GM18909 (cell line): ENCODE results near the gene G6PC3.
A peak's percentile ranks its signal among the peaks of the same experiment; 100 is the strongest.
"Not testable (repeated sequence)": the region's sequence is repeated elsewhere in the genome, so short reads cannot be mapped to it uniquely, and the experiment has no call there.

Experiments used
- ATAC-seq: cut with Tn5 transposase; IDR thresholded peaks from one replicate; pipeline ENCODE4 v1.9.1; 2021; ENCODE audit warnings: mild to moderate bottlenecking; ENCODE audit not compliant: unreplicated experiment, poor library complexity

G6PC3 gene

DNA sequence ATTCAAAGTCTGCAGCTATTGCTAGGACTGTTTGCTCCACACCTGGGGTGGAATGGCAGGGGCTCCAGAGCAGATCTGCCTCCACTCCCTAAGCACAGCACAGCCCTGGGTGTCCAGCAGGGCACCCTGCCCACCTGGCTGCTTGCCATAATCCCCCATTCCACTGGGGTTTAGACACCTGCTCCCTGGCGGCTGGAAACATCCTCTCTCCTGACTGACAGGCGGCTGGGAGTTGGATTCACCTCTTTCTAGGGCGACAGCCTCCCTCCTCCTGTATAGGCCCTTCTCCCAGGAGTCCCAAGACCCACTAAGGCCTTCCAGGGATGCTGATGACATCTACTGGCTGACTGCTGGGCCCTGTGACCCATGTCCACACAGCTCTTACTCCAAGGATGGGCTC, 34.9 kb downstream of the G6PC3 start:
- no peak for ATAC-seq

- no peak for ATAC-seq
Observed at GRCh38 chr17:44105941-44106340, 35.4 kb downstream of the G6PC3 start.

DNA sequence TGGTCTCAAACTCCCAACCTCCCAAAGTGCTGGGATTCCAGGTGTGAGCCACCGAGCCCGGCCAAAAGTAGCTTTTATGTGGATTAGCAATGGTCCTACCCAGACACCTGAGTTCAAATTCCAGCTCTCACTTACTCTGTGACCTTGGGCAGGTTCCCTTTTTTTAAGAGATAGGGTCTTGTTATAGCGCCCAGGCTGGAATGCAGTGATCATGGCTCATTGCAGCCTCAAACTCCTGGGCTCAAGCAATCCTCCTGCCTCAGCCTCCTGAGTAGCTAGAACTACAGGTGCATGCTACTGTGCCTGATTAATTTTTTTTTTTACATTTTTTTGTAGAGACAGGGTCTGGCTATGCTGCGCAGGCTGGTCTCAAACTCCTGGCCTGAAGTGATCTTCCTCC, 36.3 kb downstream of the G6PC3 start:
- ATAC-seq: no peak

- ATAC-seq: no peak
Observed at GRCh38 chr17:44108440-44109311, 38.1 kb downstream of the G6PC3 start.

DNA sequence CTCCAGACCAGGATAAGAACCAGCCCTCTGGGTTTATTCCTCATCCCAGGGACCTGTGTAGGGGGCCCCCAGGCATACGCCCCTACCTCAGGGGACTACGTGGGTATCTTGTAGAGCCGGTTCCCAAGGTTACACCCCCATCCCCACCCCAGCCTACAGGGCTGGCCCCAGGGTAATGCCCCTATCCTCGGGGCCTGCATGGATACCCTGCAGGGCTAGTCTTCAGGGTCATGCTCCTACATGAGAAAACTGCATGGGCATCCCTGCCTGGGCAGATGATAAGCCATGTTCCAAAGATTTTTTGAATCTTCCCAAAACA, 38.7 kb downstream of the G6PC3 start:
- no peak for ATAC-seq

DNA sequence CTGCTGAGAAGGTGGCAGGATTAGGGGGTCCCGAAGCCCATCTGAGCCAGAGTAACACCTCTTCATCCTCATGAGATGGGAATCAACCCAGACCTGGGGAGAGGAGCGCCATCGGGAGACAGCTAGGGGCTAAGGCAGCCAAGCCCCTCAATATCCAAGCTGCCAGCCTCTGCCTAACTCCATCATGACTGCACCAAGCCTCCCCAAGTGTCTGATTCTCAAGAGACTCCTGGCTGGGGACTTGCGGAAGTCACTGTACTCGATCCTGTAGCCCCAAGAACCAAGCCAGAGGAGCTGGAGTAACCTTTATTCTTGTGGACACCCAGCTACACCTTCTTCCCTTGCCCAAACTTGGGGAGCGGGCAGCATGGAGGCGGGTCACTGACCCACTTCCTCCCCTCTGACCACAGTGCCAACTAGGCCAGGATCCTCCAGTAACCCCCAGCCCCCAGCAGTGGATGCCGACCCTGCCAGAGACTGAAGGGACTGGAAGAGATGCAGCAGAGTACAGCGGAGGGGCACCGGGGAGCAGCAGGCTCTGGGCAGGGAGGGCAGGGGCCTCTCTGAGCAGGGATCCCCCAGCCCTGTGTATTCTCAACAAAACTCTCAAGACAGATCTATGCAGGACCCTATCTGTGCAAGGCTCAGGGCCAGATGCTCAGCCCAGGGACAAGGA, 39.6 kb downstream of the G6PC3 start:
- ATAC-seq: no peak

DNA sequence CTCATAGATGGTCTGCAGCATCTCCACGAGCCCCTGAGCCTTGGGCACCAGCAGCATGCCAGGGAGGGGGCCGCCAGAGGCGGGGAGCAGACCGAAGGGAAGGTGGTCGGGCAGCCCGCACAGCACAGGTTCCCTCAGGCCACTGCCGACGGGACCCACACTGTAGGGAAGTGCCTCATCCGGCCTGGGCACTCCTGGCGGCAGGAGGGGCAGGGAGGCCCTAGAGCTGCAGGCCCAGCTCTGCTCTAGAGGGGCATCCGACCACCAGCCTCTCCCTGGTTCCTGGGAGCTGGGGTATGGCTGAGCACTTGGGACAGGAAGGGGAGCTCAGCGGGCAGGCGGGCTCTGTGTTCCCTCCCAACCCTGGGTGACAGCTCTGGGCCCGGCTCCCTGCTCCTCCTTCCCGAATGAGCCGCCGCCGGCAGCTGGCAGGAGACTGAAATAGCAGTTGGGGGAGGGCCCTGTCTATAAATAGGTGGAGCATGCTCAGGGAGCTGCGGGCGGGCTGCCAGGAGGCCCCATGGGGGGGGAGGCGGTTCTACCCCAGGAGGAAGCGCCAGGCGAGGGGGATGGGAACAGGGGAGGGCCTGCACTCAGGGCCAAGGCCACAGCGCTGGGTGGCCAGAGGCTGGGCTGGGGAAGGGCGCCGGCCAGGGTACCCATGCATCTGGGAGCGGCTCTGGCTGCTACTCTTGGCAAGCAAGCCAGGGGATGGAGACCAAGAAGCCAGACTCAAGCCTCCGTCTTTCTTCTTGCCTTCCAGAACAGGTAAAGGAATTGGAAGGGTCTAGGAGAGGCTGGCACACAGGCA, 40.5 kb downstream of the G6PC3 start:
- ATAC-seq: peak; percentile 61

DNA sequence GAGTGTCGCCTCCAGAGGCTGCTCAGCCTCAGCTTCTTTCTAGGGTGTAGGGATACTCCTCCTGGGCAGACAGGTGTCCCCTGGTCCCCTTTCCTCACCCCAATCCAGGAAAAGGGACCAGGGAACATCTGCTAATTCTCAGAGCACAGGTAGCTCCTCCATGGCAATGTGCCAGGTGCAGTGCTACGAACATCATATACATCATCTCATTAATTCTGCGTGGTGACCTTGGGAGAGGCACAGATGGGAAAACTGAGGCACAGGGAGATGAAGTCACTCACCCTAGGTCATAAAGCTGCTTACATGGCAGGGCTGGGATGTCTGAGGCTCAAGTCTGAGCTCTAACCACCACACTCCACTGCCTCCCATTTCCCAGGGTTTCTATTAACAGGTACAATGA, 41.2 kb downstream of the G6PC3 start:
- ATAC-seq: no peak

GRCh38 chr17:44112284-44113280, 42.0 kb downstream of the G6PC3 start:
- no peak for ATAC-seq

GRCh38 chr17:44113382-44113781, 42.8 kb downstream of the G6PC3 start:
- ATAC-seq: no peak

DNA sequence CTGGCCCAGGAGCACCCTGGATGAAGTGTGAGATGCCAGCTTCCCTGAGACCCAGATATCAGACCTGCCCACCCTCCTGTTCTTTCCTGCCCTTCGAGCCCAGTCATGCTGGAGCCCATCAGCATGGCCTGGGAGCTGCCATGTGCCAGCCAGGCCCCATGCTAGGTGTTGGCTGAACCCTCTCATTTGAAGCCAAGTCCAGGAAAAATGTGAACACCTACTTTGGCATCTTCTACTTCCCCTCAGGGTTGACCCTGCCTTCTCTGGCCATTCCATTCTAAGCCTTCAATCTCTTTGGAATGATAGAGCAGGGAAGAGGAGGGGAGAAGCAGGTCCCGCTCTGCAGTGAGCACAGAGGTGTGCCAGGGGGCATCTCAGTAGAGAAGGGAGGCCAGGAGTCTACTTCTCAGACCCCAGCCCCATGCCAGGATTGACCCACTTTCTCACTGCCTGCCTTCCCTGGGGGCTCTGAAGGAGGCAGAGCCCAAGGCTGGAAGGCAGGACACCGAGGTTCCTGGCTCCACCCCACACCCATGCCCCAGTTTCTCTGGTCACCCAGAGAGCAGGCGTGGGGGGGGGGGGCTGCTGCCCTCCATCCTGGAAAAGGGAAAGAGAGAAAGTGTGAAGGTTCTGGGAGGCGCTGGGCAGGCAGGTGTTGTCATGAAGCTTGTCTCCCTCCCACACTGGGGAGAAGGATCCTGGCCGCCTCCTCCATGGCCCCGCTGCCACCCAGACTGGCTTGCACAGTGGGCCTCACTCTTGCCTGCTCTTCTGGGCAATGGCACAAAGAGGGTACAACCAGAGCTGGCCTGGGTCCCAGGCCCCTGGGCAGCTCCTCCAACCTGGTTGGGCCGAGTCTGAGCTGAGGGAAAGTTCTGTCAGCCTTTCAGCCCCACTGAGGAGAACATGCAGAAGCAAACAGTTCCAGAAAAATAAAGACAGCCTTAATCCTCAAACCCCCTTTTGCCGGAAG, 43.6 kb downstream of the G6PC3 start:
- ATAC-seq: no peak

DNA sequence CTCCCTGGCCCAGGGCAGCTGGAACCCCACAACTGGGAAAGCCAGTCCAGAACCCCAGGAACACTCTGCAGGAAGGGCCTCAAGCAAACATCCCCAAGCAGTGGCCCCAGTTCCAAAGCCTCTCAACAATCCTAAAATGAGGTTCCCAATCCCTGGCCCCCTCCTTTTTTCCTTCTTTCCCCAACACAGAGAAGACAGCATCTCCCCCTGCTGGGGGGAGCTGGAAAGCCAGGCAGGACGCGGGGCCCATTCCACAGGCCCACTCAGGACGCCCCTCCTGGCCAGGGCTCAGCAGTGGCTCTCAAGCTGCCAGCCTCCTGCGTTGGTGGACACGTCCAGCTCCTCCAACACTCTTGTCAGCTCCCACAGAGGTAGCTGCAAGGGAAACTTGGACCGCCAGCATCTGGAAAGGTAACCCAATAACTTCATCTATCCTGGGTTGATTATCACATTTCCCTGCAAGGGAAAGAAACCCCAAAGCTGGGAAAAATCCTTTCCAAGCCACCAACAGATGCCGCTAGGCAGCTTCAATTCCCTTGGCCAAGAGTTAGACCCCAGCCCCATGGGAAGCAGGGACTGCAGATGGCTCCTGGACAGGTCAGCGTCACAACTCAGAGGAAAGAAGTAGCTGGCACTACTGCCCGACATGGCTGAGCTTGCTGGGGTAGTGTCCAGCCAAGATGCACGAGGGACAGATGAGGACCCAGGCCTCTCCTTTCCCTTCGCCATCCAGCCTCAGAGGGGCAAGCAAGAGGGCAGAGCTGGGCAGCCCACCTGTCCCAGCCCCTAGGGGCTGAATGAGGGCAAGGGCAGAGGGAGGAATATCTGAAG, 45.3 kb downstream of the G6PC3 start:
- no peak for ATAC-seq

- ATAC-seq: no peak
Observed at GRCh38 chr17:44117351-44117750, 46.8 kb downstream of the G6PC3 start.

- no peak for ATAC-seq
Observed at GRCh38 chr17:44118427-44119050, 48.0 kb downstream of the G6PC3 start.

GRCh38 chr17:44119062-44119461, 48.5 kb downstream of the G6PC3 start:
- no peak for ATAC-seq

DNA sequence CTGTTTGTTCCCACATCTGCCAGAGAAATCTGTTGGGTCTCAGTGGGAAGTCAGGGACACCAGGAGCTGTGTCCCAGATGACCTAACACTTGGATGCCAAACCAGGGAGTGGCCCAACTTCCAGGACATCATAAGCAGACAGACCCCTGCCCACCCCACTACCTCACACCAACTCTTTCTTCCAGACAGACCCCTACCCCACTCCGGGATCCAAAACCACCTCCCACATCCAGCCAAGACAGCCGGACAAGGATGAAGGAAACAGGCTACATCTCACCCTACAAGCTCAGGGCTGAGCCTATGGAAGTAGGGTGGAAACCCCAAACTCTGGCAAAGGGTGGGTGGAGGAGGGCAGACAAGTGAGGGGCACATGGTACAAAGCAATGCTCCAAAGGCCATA, 49.3 kb downstream of the G6PC3 start:
- no peak for ATAC-seq

- not testable (repeated sequence) for ATAC-seq
Observed at GRCh38 chr17:44120281-44120680, 49.7 kb downstream of the G6PC3 start.
